Left lobe of liver (tissue), 2 donors: ENCODE results near the gene TBC1D5. TPM values are rescaled to one million over a fixed set of nuclear protein-coding genes. Genes with fewer than 3 reads are reported as not detected.
"Not testable (repeated sequence)": the region's sequence is repeated elsewhere in the genome, so short reads cannot be mapped to it uniquely, and the experiment has no call there.

Source experiments
- ATAC-seq: fragments of 200-7000 bp; cut with Tn5 transposase; one replicate; pipeline ENCODE4 v1.9.1; 2020; ENCODE audit warnings: mild to moderate bottlenecking, moderate library complexity
- DNase-seq: peaks from one replicate; pipeline ENCODE4 v3.0.0-alpha.2; 2020; ENCODE audit warnings: low spot score
- total RNA-seq: library from RNA; stranded (reverse); gene quantifications from one replicate; pipeline ENCODE4 v1.2.1, GENCODE V29; 2021
- donor health status: DM: no; HTN: no; CAD: no; lungs with moderate emphysema.
- donor health status: DM: no; HTN: yes; CAD: no.

The TBC1D5 gene
- total RNA-seq, 1 donor from 2014 or later: 21.8 TPM

GRCh38 chr3:17553080-17553479, 189.4 kb downstream of the TBC1D5 start:
- ATAC-seq (no peak), DNase-seq (no peak)

GRCh38 chr3:17552351-17552750, 190.1 kb downstream of the TBC1D5 start:
- ATAC-seq (no peak), DNase-seq (no peak)

- no peak for DNase-seq
- no peak for ATAC-seq
These were observed 190.5 kb downstream of the TBC1D5 start for GRCh38 chr3:17551895-17552294.

- ATAC-seq (no peak), DNase-seq (no peak)
These were observed 191.1 kb downstream of the TBC1D5 start for GRCh38 chr3:17551333-17551732.

GRCh38 chr3:17550624-17551023, 191.8 kb downstream of the TBC1D5 start:
- DNase-seq: no peak
- ATAC-seq: no peak

- ATAC-seq: no peak
- no peak for DNase-seq
These were observed 195.8 kb downstream of the TBC1D5 start for GRCh38 chr3:17546500-17547255.

- ATAC-seq (no peak), DNase-seq (no peak)
These were observed 197.8 kb downstream of the TBC1D5 start for GRCh38 chr3:17544632-17545031.

- ATAC-seq (no peak), DNase-seq (no peak)
These were observed 199.8 kb downstream of the TBC1D5 start for GRCh38 chr3:17542591-17542990.

- no peak for ATAC-seq
- no peak for DNase-seq
These were observed 203.0 kb downstream of the TBC1D5 start for GRCh38 chr3:17539436-17539835.

- ATAC-seq (no peak), DNase-seq (no peak)
These were observed 207.2 kb downstream of the TBC1D5 start for GRCh38 chr3:17535274-17535673.

- DNase-seq, ATAC-seq: not testable (repeated sequence)
These were observed 210.0 kb downstream of the TBC1D5 start for GRCh38 chr3:17532446-17532845.

GRCh38 chr3:17529677-17530076, 212.8 kb downstream of the TBC1D5 start:
- DNase-seq (no peak), ATAC-seq (no peak)

- no peak for DNase-seq
These were observed 224.0 kb downstream of the TBC1D5 start for GRCh38 chr3:17518189-17519059.

GRCh38 chr3:17515445-17516234, 226.8 kb downstream of the TBC1D5 start:
- DNase-seq: no peak
- no peak for ATAC-seq

More at GRCh38 chr3:17518189-17519059, 224.0 kb downstream of the TBC1D5 start:
- ATAC-seq: no peak

GRCh38 chr3:17514597-17514996, 227.8 kb downstream of the TBC1D5 start:
- ATAC-seq: no peak

GRCh38 chr3:17510265-17510664, 232.2 kb downstream of the TBC1D5 start:
- DNase-seq: no peak
- no peak for ATAC-seq

More at GRCh38 chr3:17514597-17514996, 227.8 kb downstream of the TBC1D5 start:
- no peak for DNase-seq

- no peak for DNase-seq
- ATAC-seq: no peak
These were observed 234.2 kb downstream of the TBC1D5 start for GRCh38 chr3:17508180-17508752.

GRCh38 chr3:17507480-17507879, 235.0 kb downstream of the TBC1D5 start:
- ATAC-seq (no peak), DNase-seq (no peak)

GRCh38 chr3:17505856-17506255, 236.6 kb downstream of the TBC1D5 start:
- DNase-seq (no peak), ATAC-seq (no peak)

GRCh38 chr3:17501745-17502144, 240.7 kb downstream of the TBC1D5 start:
- ATAC-seq (no peak), DNase-seq (no peak)

GRCh38 chr3:17500618-17501017, 241.8 kb downstream of the TBC1D5 start:
- ATAC-seq: no peak
- no peak for DNase-seq
